B cell (primary cell): ENCODE measurements around the gene STARD10. TPM values are rescaled to one million over a fixed set of nuclear protein-coding genes. Genes with fewer than 3 reads are reported as not detected.

Experiments used
- ATAC-seq: fragments of 200-7000 bp; cut with Tn5 transposase; one replicate; pipeline ENCODE4 v1.10.0; 2021; ENCODE audit warnings: low read depth, mild to moderate bottlenecking, moderate number of reproducible peaks, moderate library complexity
- CTCF ChIA-PET: fragments of 350-600 bp; sonication (Branson Sonifier 250); formaldehyde crosslinking; loops from one replicate; lab custom pipeline; 2021; ENCODE audit warnings: antibody characterized with exemption, inconsistent platforms; lab: Charles Lee
- POLR2A ChIA-PET: fragments of 350-600 bp; sonication (Branson Sonifier 250); formaldehyde crosslinking; loops from one replicate; lab custom pipeline; 2021; ENCODE audit warnings: antibody characterized with exemption; lab: Charles Lee
- DNase-seq: peaks from one replicate; pipeline ENCODE4 v3.0.0; 2013
- H2AFZ ChIP-seq: 2 replicates; pipeline ENCODE4 v1.6.1; 2012; ENCODE audit warnings: mild to moderate bottlenecking, low read depth, low read length; ENCODE audit not compliant: insufficient read depth, poor library complexity, severe bottlenecking
- H3K27ac ChIP-seq, 2 donors: 1 replicate in 1 of 2; 2 replicates in 1 of 2; pipeline ENCODE4 v1.5.1; 2012 to 2013; ENCODE audit warnings: low read length in 2 of 2, mild to moderate bottlenecking in 2 of 2, moderate library complexity in 1 of 2
- H3K27me3 ChIP-seq, 4 experiments: fragments of 200-600 bp in 1 of 4; sonication (generic) in 1 of 4; replicated peaks in 1 of 4; 1 replicate in 2 of 4; 2 replicates in 2 of 4; pipeline versions ENCODE4 v1.6.1 to v1.7.0; 2013 to 2016; ENCODE audit warnings: low read length in 3 of 4, mild to moderate bottlenecking in 2 of 4, mixed read lengths in 1 of 4, moderate library complexity in 1 of 4; ENCODE audit not compliant: insufficient read depth in 4 of 4, control insufficient read depth in 3 of 4; ENCODE audit errors: control extremely low read depth in 1 of 4
- H3K36me3 ChIP-seq, 2 experiments: replicated peaks in 1 of 2; 1 replicate in 1 of 2; 2 replicates in 1 of 2; pipeline versions ENCODE4 v1.6.1 to v1.7.1; 2013; ENCODE audit warnings: low read length in 1 of 2; ENCODE audit not compliant: insufficient read depth in 2 of 2, control insufficient read depth in 1 of 2; ENCODE audit errors: control extremely low read depth in 1 of 2, extremely low read depth in 1 of 2
- H3K4me1 ChIP-seq, 2 donors: fragments of 200-600 bp in 1 of 2; sonication (generic) in 1 of 2; 1 replicate in 1 of 2; 2 replicates in 1 of 2; pipeline versions ENCODE4 v1.5.1 to v1.6.1; 2013 to 2017; ENCODE audit warnings: low read length in 2 of 2; ENCODE audit not compliant: control insufficient read depth in 2 of 2, insufficient read depth in 2 of 2
- H3K4me2 ChIP-seq: replicated peaks from 2 replicates; pipeline ENCODE3; 2012; ENCODE audit warnings: mild to moderate bottlenecking, low read depth, low read length; ENCODE audit not compliant: poor library complexity, severe bottlenecking
- H3K4me3 ChIP-seq, 5 experiments: fragments of 200-600 bp in 1 of 5; sonication (generic) in 1 of 5; 1 replicate in 3 of 5; 2 replicates in 2 of 5; pipeline versions ENCODE4 v1.5.1 to v1.7.0; 2011 to 2016; ENCODE audit warnings: low read length in 4 of 5, mild to moderate bottlenecking in 4 of 5, low read depth in 2 of 5, control low read depth in 1 of 5, moderate library complexity in 1 of 5; ENCODE audit not compliant: insufficient read depth in 1 of 5; ENCODE audit errors: control extremely low read depth in 1 of 5, extremely low read depth in 1 of 5
- H3K79me2 ChIP-seq: fragments of 200-600 bp; sonication (generic); one replicate; pipeline ENCODE4 v1.6.0; 2016; ENCODE audit warnings: low read length; ENCODE audit not compliant: control insufficient read depth, insufficient read depth
- H3K9ac ChIP-seq: fragments of 200-600 bp; sonication (generic); 2 replicates; pipeline ENCODE4 v1.6.1; 2017; ENCODE audit warnings: mild to moderate bottlenecking, low read length, moderate library complexity
- H3K9me3 ChIP-seq, 3 donors: one replicate each; pipeline versions ENCODE4 v1.6.1 to v1.7.1; 2013; ENCODE audit warnings: low read length in 2 of 3; ENCODE audit not compliant: control insufficient read depth in 2 of 3, insufficient read depth in 1 of 3; ENCODE audit errors: control extremely low read depth in 1 of 3
- H4K20me1 ChIP-seq: 2 replicates; pipeline ENCODE4 v1.6.0; 2012; ENCODE audit warnings: mild to moderate bottlenecking, low read length; ENCODE audit not compliant: insufficient read depth, control insufficient read depth, poor library complexity, severe bottlenecking
- H3K27ac Mint-ChIP-seq: one replicate; pipeline ENCODE4 v1.8.0; 2021; ENCODE audit warnings: mixed read lengths
- H3K27me3 Mint-ChIP-seq: one replicate; pipeline ENCODE4 v1.8.0; 2021; ENCODE audit warnings: mixed read lengths
- H3K4me1 Mint-ChIP-seq: one replicate; pipeline ENCODE4 v1.8.0; 2021; ENCODE audit warnings: mixed read lengths
- H3K4me3 Mint-ChIP-seq: one replicate; pipeline ENCODE4 v1.8.0; 2021; ENCODE audit warnings: mixed read lengths
- H3K9me3 Mint-ChIP-seq: one replicate; pipeline ENCODE4 v1.8.0; 2022; ENCODE audit warnings: mixed read lengths; ENCODE audit not compliant: insufficient read depth
- CTCF ChIP-seq: fragments of 200-600 bp; IDR thresholded peaks from one replicate; pipeline ENCODE4 v1.8.0; 2022; ENCODE audit warnings: antibody characterized with exemption, mild to moderate bottlenecking
- EZH2 ChIP-seq: IDR thresholded peaks from 2 replicates; pipeline ENCODE4 v1.6.1; 2012; ENCODE audit warnings: borderline replicate concordance, low read depth, mild to moderate bottlenecking, moderate library complexity, low read length; ENCODE audit not compliant: insufficient read depth, poor library complexity, severe bottlenecking
- WGBS: methylation state at CpG from one replicate; pipeline ENCODE4 v1.1.5; 2013; ENCODE audit warnings: missing lambda C conversion rate; ENCODE audit not compliant: insufficient coverage; 5-methylcytosine and 5-hydroxymethylcytosine counted together
- intact Hi-C: fragments of 100-400 bp; cut with micrococcal nuclease; formaldehyde crosslinking; loops from one replicate; pipeline ENCODE4 v1.10.0; 2022
- polyA plus RNA-seq: library from polyadenylated mRNA; depleted of rRNA; stranded (reverse); fragments of >200 nt; gene quantifications from 2 replicates; pipeline ENCODE4 v1.2.3, GENCODE V29; 2012
- total RNA-seq, 2 donors: library from RNA; stranded (reverse); fragments of 120-200 nt in 1 of 2; gene quantifications; 1 replicate in 1 of 2; 2 replicates in 1 of 2; pipeline versions ENCODE4 v1.2.3 to v1.2.4, GENCODE V29; 2013 to 2022

The STARD10 gene
- total and polyA plus RNA-seq, 2 donors (not counting 1 experiment from before 2014, with no cell fraction given) = 37.5 to 39.2 TPM

DNA sequence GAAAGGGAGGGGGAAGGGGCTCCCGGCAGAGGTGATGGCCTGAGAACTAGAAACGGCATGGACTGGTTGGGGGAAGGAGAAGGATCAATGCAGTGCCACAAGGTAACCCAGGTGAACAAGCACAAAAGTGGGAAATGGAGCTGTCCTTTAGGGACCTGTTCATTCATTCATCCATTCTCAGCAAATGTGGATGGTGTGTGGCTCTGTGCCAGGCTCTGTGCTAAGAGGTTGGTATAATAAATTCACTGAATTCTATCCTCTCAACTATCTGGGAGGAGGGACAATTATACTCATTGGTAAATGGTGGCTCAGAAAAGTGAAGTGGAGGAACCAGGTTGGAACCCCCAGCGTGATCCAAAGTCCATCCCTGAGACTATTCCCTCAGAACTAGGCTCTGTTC, 23.0 kb downstream of the STARD10 start:
- no peaks in the 10 kb centered on the region for H4K20me1 ChIP-seq
- no peaks in the 10 kb centered on the region for H3K79me2 ChIP-seq
- intact Hi-C loops = no loop called here
- H2AFZ ChIP-seq = no peak overlapping the region
- Mint-ChIP-seq H3K27me3 (no peaks in the 10 kb centered on the region), H3K4me3 (no peak overlapping the region), H3K27ac (no peak overlapping the region), H3K9me3 (no peaks in the 10 kb centered on the region), H3K4me1 (peaks cover 6% of the 10 kb centered on the region)
- H3K27ac ChIP-seq = no peak overlapping the region
- H3K4me3 ChIP-seq = no peak overlapping the region
- H3K9ac ChIP-seq = no peak overlapping the region
- ChIA-PET CTCF (interaction anchor here (0.5 to 1.2 kb wide), 3 partner anchors 12 to 81 kb away, joined by 3 read pairs; no protein-coding TSS in a partner anchor), POLR2A (no interaction called here)
- H3K36me3 ChIP-seq = no peaks in the 10 kb centered on the region
- H3K4me2 ChIP-seq = no peak overlapping the region
- ATAC-seq = no peak
- H3K4me1 ChIP-seq = no peaks in the 10 kb centered on the region
- TF ChIP-seq CTCF (no peak), EZH2 (no peak)
- 100% methylated on average over 2 of the region's 3 CpGs for WGBS
- no peaks in the 10 kb centered on the region for H3K27me3 ChIP-seq
- no peak for DNase-seq
- H3K9me3 ChIP-seq = no peaks in the 10 kb centered on the region

DNA sequence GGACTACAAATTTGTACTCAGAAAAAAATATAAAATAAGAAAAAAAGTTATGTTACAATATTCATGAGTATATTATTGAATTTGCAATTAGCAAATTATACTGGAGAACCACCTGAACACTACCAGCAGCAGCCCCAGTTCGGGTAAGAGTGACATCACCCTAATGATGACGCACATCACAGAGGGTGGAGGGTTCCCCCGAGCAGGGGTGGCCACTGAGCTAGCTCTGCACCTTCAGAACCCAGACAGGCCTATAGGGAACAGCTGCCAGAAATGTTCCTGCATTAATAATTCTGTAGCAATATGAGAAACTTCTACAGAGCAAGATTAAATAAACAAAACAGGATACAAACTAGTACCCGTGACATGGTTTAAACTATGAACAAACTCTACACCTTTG, 24.2 kb downstream of the STARD10 start:
- Histone ChIP-seq H3K4me1 (no peaks in the 10 kb centered on the region), H3K27me3 (no peaks in the 10 kb centered on the region), H2AFZ (no peak overlapping the region), H3K9me3 (no peaks in the 10 kb centered on the region), H3K4me2 (no peak overlapping the region), H3K9ac (no peak overlapping the region), H3K27ac (no peak overlapping the region), H4K20me1 (no peaks in the 10 kb centered on the region), H3K79me2 (no peaks in the 10 kb centered on the region), H3K4me3 (no peak overlapping the region), H3K36me3 (no peaks in the 10 kb centered on the region)
- CTCF ChIA-PET = interaction anchor here (1.0 kb wide), 1 partner anchor 23 kb away, joined by 3 read pairs; no protein-coding TSS in a partner anchor
- no peak for TF ChIP-seq CTCF
- no peak for TF ChIP-seq EZH2
- peaks cover 6% of the 10 kb centered on the region for H3K4me1 Mint-ChIP-seq
- ATAC-seq (no peak), DNase-seq (no peak)
- intact Hi-C loops = no loop called here
- no peaks in the 10 kb centered on the region for H3K9me3 Mint-ChIP-seq
- 93% methylated on average over 3 of the region's 4 CpGs for WGBS
- no peak overlapping the region for H3K4me3 Mint-ChIP-seq
- H3K27me3 Mint-ChIP-seq = no peaks in the 10 kb centered on the region
- no peak overlapping the region for H3K27ac Mint-ChIP-seq
- POLR2A ChIA-PET = no interaction called here
